Ectodermal cell (in vitro differentiated cells): ENCODE measurements around the gene AURKA.
"Not testable (repeated sequence)": the region's sequence is repeated elsewhere in the genome, so short reads cannot be mapped to it uniquely, and the experiment has no call there.

Source experiments
- H3K27ac ChIP-seq: 2 replicates; pipeline ENCODE4 v1.7.0; 2013; ENCODE audit warnings: mild to moderate bottlenecking, low read depth, low read length; ENCODE audit not compliant: insufficient read depth, poor library complexity, severe bottlenecking
- H3K27me3 ChIP-seq: 2 replicates; pipeline ENCODE4 v1.7.0; 2013; ENCODE audit warnings: mild to moderate bottlenecking, low read length; ENCODE audit not compliant: insufficient read depth, control insufficient read depth, poor library complexity, severe bottlenecking
- H3K36me3 ChIP-seq: one replicate; pipeline ENCODE4 v1.7.0; 2013; ENCODE audit warnings: low read length; ENCODE audit not compliant: control insufficient read depth, insufficient read depth
- H3K4me1 ChIP-seq: one replicate; pipeline ENCODE4 v1.7.0; 2013; ENCODE audit warnings: low read length; ENCODE audit not compliant: control insufficient read depth, insufficient read depth
- H3K4me3 ChIP-seq: 2 replicates; pipeline ENCODE4 v1.7.0; 2013; ENCODE audit warnings: low read depth, low read length, control low read depth; ENCODE audit not compliant: insufficient read depth
- H3K9me3 ChIP-seq: 2 replicates; pipeline ENCODE4 v1.7.0; 2013; ENCODE audit warnings: mild to moderate bottlenecking, low read length, moderate library complexity; ENCODE audit not compliant: control insufficient read depth
- WGBS, 2 experiments: methylation state at CpG; one replicate each; pipeline ENCODE4 v1.1.7; 2013; ENCODE audit warnings: missing lambda C conversion rate in 2 of 2; 5-methylcytosine and 5-hydroxymethylcytosine counted together

The AURKA gene

DNA sequence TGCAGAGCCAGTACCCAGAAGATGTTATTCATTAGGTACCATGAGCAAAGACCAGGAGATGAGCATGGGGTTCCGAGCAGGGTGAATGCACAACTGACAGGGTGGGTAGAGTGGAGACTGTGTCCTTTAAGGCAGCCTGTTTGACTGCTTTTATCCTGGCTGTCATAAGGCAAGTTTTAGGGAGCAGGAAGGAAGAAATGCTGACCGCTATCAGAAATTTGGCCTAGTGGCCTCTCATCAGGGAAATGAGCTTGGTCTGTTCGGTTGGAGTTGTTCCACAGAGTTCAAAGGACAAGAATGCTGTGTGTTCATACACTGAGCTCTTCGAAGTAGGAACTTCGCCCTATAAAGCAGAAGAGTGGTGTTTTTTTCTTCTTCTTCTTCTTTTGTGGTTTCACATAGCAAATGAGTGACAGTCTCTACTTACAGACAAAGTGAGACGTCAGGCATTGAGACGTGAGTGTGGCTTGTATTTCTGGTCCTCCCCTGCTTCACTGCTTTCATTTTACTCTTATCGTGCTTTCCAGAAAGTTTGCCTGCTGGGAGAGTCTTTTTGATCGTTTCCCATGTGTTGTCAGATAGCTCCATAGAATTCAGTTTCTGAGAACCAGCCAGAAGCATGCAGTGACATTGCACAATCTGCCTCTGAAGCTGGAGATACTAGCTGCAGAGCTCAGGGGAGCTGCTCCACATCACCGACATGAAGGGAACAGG, 19.9 kb upstream of the AURKA start, which contains the start of gene CASS4:
Gene CASS4, plus strand, starts transcription at position 502 of the 714 bp plus-strand sequence. Its CDS starts 199 bp downstream, at position 701.
- H3K9me3 ChIP-seq = no peaks in the 10 kb centered on the region
- H3K36me3 ChIP-seq = peaks cover 8% of the 10 kb centered on the region
- no peaks in the 10 kb centered on the region for H3K4me1 ChIP-seq
- 93% methylated on average over 10 of the region's 10 CpGs for WGBS, 2 experiments
- no peak within 1 kb of the TSS for H3K4me3 ChIP-seq
- no peak within 1 kb of the TSS for H3K27ac ChIP-seq
- no peaks in the 10 kb centered on the region for H3K27me3 ChIP-seq

DNA sequence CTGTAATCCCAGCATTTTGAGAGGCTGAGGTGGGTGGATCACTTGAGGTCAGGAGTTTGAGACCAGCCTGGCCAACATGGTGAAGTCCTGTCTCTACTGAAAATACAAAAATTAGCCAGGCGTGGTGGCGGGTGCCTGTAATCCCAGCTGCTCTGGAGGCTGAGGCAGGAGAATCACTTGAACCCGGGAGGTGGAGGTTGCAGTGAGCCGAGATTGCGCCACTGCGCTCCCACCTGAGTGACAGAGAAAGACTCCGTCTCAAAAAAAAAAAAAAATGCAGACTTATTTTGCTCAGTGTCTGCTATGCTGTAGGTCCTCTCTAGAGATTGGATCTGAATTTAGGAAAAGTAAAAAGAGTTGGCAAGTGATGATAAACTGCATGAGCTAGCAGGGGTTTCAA, 19.3 kb upstream of the AURKA start:
- H3K4me1 ChIP-seq, H3K9me3 ChIP-seq, H3K4me3 ChIP-seq, H3K27me3 ChIP-seq, H3K27ac ChIP-seq: not testable (repeated sequence)
- H3K36me3 ChIP-seq = peaks cover 14% of the 10 kb centered on the region
- 94 to 97% methylated on average over 7 of the region's 7 CpGs for WGBS, 2 experiments

DNA sequence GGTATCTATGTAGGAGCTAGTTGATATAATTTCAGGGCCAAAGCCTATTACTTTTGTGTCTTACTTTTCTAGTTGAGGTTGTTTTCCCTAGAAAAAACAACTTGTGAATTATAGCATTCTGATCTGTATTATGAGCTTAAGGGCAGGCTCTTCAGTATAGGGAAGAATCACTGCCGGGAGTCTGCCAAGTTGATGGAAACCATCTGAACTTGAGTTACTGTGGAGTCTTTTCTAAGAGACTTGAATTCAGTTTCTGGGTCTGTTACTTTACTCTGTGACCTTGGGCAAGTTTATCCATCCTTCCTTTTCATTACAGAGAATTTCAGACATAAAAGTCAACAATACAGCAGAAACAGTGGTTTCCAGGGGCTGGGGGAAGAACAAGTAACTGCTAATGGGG, 17.9 kb upstream of the AURKA start:
- 93 to 96% methylated on average over 1 of the region's 1 CpG for WGBS, 2 experiments
- H3K9me3 ChIP-seq = no peaks in the 10 kb centered on the region
- H3K4me3 ChIP-seq = no peak overlapping the region
- H3K36me3 ChIP-seq = peaks cover 28% of the 10 kb centered on the region
- no peak overlapping the region for H3K27ac ChIP-seq
- H3K4me1 ChIP-seq = no peaks in the 10 kb centered on the region
- no peaks in the 10 kb centered on the region for H3K27me3 ChIP-seq

DNA sequence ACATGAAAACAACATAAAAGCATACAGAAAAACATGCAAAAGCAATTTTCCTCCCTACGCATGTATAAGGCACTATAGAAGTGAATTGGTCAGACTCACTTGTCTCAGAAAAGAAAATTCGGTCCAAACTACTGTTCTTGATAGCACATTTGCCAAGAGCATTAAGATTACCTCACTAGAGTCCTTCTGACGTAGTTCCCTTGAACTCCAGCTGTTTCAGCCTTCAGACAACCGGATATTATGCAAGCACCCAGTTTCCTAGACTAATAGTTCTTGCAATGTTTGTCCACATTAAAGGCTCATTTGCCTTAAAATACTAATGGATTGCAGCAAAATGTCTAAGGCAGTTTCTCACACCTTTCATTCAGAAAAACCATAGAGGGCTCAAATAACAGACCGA, 17.5 kb upstream of the AURKA start:
- Histone ChIP-seq H3K36me3 (peaks cover 30% of the 10 kb centered on the region), H3K4me3 (no peak overlapping the region), H3K27ac (no peak overlapping the region), H3K27me3 (no peaks in the 10 kb centered on the region), H3K9me3 (no peaks in the 10 kb centered on the region), H3K4me1 (no peaks in the 10 kb centered on the region)
- WGBS, 2 experiments = 91 to 94% methylated on average over 4 to 5 of the region's 5 CpGs

DNA sequence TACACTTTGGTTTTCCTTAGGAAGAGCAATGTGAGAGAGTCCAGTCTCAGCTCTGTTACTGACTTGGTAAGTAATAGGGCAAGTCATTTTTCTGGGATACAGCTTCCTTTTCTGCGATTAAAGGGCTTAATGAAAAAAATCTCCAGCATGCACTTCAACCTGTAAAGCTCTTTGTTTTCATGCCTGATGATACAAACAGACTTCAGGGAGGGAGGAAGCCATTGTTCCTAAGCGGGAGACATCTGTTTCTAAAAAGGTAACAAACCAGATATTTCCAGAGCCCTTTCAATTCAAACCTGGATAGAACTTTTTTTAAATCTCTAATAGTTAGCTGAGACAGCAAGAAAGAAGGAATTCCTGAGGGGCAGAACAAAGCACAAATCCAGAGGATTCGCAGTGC, 14.9 kb upstream of the AURKA start:
- 93 to 99% methylated on average over 3 of the region's 3 CpGs for WGBS, 2 experiments
- no peak overlapping the region for H3K27ac ChIP-seq

DNA sequence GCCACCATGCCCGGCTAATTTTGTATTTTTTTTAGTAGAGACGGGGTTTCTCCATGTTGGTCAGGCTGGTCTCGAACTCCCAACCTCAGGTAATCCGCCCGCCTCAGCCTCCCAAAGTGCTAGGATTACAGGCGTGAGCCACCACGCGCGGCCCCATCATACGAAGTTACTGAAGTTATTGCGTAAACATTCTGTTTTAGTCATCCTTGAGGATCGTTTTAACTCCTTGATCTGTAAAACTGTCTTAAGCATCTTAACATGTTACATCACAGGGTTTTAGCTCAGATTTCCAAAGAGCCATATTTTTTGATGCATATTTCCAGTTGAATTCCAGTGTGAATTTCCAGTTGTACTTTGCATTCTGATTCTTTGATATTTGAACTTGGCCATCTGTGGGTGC, 13.3 kb upstream of the AURKA start:
- 95 to 96% methylated on average over 12 of the region's 12 CpGs for WGBS, 2 experiments
- H3K4me1 ChIP-seq, H3K27me3 ChIP-seq, H3K9me3 ChIP-seq, H3K4me3 ChIP-seq, H3K27ac ChIP-seq: not testable (repeated sequence)
- peaks cover 61% of the 10 kb centered on the region for H3K36me3 ChIP-seq

More for the DNA sequence above, 14.9 kb upstream of the AURKA start:
- Histone ChIP-seq H3K4me1 (no peaks in the 10 kb centered on the region), H3K27me3 (no peaks in the 10 kb centered on the region), H3K4me3 (no peak overlapping the region), H3K9me3 (no peaks in the 10 kb centered on the region), H3K36me3 (peaks cover 55% of the 10 kb centered on the region)

DNA sequence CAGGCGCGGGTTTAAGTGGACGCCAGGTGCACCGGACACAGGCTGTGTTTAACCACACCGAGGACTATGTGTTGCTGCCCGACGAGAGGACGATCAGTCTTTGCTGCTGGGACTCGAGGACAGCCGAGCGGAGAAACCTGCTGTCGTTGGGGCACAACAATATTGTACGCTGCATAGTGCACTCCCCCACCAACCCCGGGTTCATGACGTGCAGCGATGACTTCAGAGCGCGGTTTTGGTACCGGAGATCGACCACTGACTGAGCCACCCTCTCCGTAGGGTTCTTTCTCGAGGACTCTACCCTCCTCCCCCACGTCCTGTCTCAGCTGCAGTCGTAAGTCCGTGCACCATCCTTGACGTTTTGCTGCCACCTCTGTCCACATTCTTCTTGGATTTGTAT, 11.4 kb upstream of the AURKA start:
- H3K4me1 ChIP-seq = no peaks in the 10 kb centered on the region
- no peaks in the 10 kb centered on the region for H3K27me3 ChIP-seq
- peaks cover 68% of the 10 kb centered on the region for H3K36me3 ChIP-seq
- no peak overlapping the region for H3K27ac ChIP-seq
- WGBS, 2 experiments = 96% methylated on average over 25 to 26 of the region's 26 CpGs
- H3K9me3 ChIP-seq = no peaks in the 10 kb centered on the region
- H3K4me3 ChIP-seq = no peak overlapping the region

DNA sequence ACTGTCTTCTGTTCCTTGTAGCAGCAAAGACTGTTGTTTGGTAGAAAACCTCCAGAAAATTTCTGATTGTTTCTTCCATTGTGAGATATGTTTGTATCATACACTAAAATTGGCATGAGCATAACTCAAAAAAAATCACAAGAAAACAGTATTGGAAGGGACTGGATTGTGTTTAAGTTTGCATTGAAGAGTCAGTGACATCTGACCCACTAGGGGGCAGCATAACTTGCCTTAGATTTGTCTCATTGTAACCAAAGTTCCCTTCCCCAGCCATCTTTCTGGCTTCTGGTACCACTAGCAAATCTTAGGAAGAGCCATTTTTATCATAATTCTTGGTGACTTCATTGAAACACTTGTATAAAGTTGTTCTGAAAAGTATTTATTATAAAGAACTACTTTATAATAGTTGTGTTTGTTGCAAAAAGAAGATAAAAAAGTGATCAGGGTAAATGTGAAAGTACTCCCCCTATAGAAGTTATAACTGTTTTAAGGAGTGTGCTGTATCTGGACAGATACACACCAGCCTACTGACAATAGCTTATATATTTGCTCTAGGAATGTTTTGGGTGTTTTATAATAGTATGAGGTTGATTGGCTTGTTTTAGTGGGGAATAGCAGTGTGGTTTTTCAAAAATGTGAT, 8.1 kb upstream of the AURKA start:
- H3K9me3 ChIP-seq = no peaks in the 10 kb centered on the region
- H3K27ac ChIP-seq = no peak overlapping the region
- no peaks in the 10 kb centered on the region for H3K27me3 ChIP-seq
- peaks cover 73% of the 10 kb centered on the region for H3K36me3 ChIP-seq
- no peaks in the 10 kb centered on the region for H3K4me1 ChIP-seq
- no peak overlapping the region for H3K4me3 ChIP-seq

DNA sequence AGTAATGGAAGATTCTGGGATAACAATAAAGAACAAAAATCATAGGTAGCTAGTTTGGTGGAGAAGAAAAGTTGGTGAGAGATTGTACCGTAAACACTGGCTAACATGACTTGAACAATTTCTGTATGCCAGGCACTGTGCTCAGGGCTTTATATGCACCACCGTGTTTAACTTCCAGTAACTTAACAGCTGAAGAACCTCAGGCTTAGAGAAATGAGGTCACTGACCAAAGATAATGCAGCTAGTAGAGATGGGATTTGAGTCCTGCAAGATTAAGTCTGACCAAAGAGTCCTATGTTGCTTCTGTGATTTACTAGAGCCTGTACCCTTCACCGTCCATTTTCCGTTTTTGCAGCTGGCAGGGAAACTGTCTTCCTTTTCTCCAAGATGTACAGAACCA, 3.2 kb upstream of the AURKA start:
- H3K4me3 ChIP-seq = no peak overlapping the region
- no peak overlapping the region for H3K27ac ChIP-seq
- H3K9me3 ChIP-seq = no peaks in the 10 kb centered on the region
- H3K27me3 ChIP-seq = no peaks in the 10 kb centered on the region
- WGBS, 2 experiments = 96 to 97% methylated on average over 4 of the region's 4 CpGs
- H3K4me1 ChIP-seq = peaks cover 15% of the 10 kb centered on the region
- peaks cover 38% of the 10 kb centered on the region for H3K36me3 ChIP-seq

DNA sequence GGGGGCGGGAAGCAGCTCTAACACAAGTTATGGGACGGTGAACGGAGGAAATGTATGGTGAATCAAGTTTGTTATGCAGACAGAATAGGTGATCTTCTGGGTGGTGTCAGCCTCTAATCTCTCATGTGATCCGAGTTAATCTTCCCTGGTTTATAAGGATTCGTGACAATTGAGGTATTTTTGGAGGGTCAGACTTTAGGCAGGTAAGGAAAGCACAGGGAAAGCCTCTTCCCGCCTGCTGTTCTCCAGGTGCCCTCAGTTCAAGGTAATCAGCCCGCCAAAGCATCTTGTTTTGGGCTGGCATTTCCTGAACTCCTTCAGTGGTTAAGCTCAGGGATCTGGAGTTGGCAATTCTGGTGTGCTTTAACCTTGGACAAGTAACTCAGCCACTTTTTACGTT, 1.6 kb upstream of the AURKA start:
- H3K4me1 ChIP-seq = peaks cover 15% of the 10 kb centered on the region
- peak overlapping the region; percentile 97 for H3K4me3 ChIP-seq
- H3K27me3 ChIP-seq = no peaks in the 10 kb centered on the region
- H3K9me3 ChIP-seq = no peaks in the 10 kb centered on the region
- H3K36me3 ChIP-seq = peaks cover 46% of the 10 kb centered on the region
- H3K27ac ChIP-seq = no peak overlapping the region
- 78% methylated on average over 8 of the region's 8 CpGs for WGBS, 2 experiments
